ENCODE data around the gene MAP4. TPM values are rescaled to one million over a fixed set of nuclear protein-coding genes. Genes with fewer than 3 reads are reported as not detected.

Gene MAP4
- total and polyA plus RNA-seq, 2 experiments from 2014 or later = 121 to 235 TPM

DNA sequence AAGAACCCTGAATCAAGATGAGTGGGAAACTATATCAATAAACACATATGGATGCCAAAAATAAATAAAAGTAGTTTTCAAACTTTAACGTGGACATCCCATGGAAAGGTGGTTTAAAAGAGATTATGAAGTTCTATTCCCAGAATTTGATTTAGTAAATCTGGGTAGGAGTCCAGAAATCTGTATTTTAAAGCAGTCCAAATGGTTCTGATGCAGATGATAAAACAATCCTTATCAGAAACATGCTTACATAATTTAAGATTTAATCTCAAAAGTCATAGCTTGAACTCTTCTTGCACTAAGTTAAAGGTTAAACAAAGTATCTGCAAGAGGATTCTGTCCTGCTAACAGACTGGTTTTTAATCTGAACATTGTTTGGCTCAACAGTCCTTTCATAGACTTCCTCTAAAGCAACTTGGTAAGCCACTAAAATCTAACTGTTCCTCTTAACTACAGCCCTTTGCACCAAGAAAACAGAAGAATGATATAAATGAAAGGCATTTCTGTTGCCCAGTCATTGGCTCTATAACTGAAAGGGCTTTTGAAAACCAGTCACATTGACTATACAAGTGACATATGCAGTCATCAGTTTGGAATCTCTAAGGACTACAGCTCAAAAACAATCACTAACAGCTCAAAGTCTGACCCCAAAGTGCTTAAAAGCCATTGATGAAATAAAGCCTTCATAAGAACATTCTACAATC is 23.4 kb upstream of the MAP4 start:
- H3K4me2 ChIP-seq (ENCODE audit: unreplicated experiment) = peak overlapping the region; percentile 61
- no peak overlapping the region for H2AFZ ChIP-seq
- peaks cover 54% of the 10 kb centered on the region for H3F3A ChIP-seq (ENCODE audit: insufficient read depth)
- DNase-seq = peak; percentile 92
- TF ChIP-seq EZH2 (IDR thresholded peaks at IDR 0.05; ENCODE audit: insufficient read depth, poor library complexity, severe bottlenecking) (no peak), EZH2phosphoT487 (IDR thresholded peaks at IDR 0.05; ENCODE audit: insufficient read depth, low read depth) (no peak)
- H3K9me3 ChIP-seq (ENCODE audit: low read depth) = no peaks in the 10 kb centered on the region
- in situ Hi-C loops (cut with MboI) = no loop called here
- peak overlapping the region; percentile 75 for H3K9ac ChIP-seq
- WGBS, 2 experiments (ENCODE audit: low coverage in 1 of 2, low lambda C conversion rate in 2 of 2, missing lambda C conversion rate in 2 of 2) = 0 to 3% methylated on average over 1 of the region's 1 CpG
- no peaks in the 10 kb centered on the region for H3K9me2 ChIP-seq (ENCODE audit: insufficient read depth)
- no peaks in the 10 kb centered on the region for H3K27me3 ChIP-seq (replicated peaks; ENCODE audit: insufficient read depth)
- peak overlapping the region; percentile 40; the same call in 1 of the 2 replicates for H3K4me3 ChIP-seq
- peak overlapping the region; percentile 91 for H3K27ac ChIP-seq
- peaks cover 16% of the 10 kb centered on the region for H4K20me1 ChIP-seq (ENCODE audit: insufficient read depth)
- peaks cover 34% of the 10 kb centered on the region for H3K4me1 ChIP-seq (ENCODE audit: insufficient read depth)
- H3K79me2 ChIP-seq (ENCODE audit: insufficient read depth) = peaks cover 100% of the 10 kb centered on the region
- no peaks in the 10 kb centered on the region for H3K36me3 ChIP-seq (ENCODE audit: low read depth)

DNA sequence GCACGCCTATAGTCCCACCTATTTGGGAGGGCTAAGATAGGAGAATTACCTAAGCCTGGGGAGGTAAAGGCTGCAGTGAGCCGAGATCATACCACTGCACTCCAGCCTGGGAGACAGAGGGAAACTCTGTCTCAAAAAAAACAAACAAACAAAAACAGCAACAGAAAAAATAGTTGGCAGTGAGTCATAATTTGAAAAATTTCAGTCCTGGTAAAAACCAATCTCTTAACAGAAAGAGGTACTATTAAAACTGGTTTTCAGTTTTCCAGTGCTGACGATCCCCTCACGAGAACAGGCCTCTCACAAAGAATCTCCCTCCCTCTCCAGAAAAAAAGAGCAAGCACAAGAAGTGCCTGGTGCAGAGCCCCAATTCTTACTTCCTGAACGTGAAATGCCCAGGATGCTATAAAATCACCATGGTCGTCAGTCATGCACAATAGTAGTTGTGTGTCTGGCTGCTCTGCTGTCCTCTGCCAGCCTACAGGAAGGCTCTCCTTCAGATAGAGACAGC is 22.8 kb upstream of the MAP4 start:
- Histone ChIP-seq H3K79me2 (ENCODE audit: insufficient read depth) (peaks cover 100% of the 10 kb centered on the region), H2AFZ (no peak overlapping the region), H3K9me3 (ENCODE audit: low read depth) (no peaks in the 10 kb centered on the region), H3F3A (ENCODE audit: insufficient read depth) (peaks cover 58% of the 10 kb centered on the region), H3K27ac (peak overlapping the region; percentile 91), H3K9ac (peak overlapping the region; percentile 75), H3K4me2 (ENCODE audit: unreplicated experiment) (peak overlapping the region; percentile 61), H3K27me3 (replicated peaks; ENCODE audit: insufficient read depth) (no peaks in the 10 kb centered on the region), H3K9me2 (ENCODE audit: insufficient read depth) (no peaks in the 10 kb centered on the region), H3K36me3 (ENCODE audit: low read depth) (no peaks in the 10 kb centered on the region), H3K4me3 (peak overlapping the region; percentile 40), H3K4me1 (ENCODE audit: insufficient read depth) (peaks cover 39% of the 10 kb centered on the region), H4K20me1 (ENCODE audit: insufficient read depth) (peaks cover 21% of the 10 kb centered on the region)
- DNase-seq = peak; percentile 47
- in situ Hi-C loops (cut with MboI) = no loop called here
- 36 to 46% methylated on average over 6 of the region's 6 CpGs for WGBS, 2 experiments (ENCODE audit: low coverage in 1 of 2, low lambda C conversion rate in 2 of 2, missing lambda C conversion rate in 2 of 2)
- TF ChIP-seq EZH2 (IDR thresholded peaks at IDR 0.05; ENCODE audit: insufficient read depth, poor library complexity, severe bottlenecking) (no peak), EZH2phosphoT487 (IDR thresholded peaks at IDR 0.05; ENCODE audit: insufficient read depth, low read depth) (no peak)

DNA sequence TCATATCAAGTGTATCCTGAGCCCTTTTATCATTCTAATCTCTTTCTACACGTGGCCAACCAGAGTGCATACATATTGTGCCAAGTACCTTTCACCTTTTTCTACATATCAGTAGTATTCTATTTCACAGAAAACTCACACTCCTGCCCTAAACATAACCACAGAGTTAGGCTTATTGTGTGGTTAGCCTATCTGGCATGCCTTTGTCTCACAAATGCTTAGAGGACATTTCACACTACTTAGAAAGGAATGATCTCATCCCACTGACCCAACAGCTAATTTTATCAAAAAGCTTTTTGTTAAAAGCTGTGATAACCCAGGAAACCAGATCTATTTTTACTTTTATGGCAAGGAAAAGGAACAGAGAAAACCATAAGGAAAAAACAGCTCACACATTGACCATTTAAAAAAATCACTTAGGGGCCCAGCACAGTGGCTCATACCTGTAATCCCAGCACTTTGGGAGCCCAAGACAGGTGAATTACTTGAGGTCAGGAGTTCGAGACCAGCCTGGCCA is 17.8 kb upstream of the MAP4 start:
- Histone ChIP-seq H3K9ac (peak overlapping the region; percentile 35; the same call in 1 of the 2 replicates), H2AFZ (no peak overlapping the region), H4K20me1 (ENCODE audit: insufficient read depth) (peaks cover 19% of the 10 kb centered on the region), H3K27ac (peak overlapping the region; percentile 58), H3K9me3 (ENCODE audit: low read depth) (no peaks in the 10 kb centered on the region), H3K4me3 (no peak overlapping the region), H3K9me2 (ENCODE audit: insufficient read depth) (no peaks in the 10 kb centered on the region), H3K4me2 (ENCODE audit: unreplicated experiment) (no peak overlapping the region), H3F3A (ENCODE audit: insufficient read depth) (peaks cover 58% of the 10 kb centered on the region), H3K79me2 (ENCODE audit: insufficient read depth) (peaks cover 100% of the 10 kb centered on the region), H3K4me1 (ENCODE audit: insufficient read depth) (peaks cover 39% of the 10 kb centered on the region), H3K27me3 (replicated peaks; ENCODE audit: insufficient read depth) (no peaks in the 10 kb centered on the region), H3K36me3 (ENCODE audit: low read depth) (no peaks in the 10 kb centered on the region)
- in situ Hi-C loops (cut with MboI) = no loop called here
- WGBS, 2 experiments (ENCODE audit: low coverage in 1 of 2, low lambda C conversion rate in 2 of 2, missing lambda C conversion rate in 2 of 2) = 49 to 51% methylated on average over 2 of the region's 2 CpGs
- peak; percentile 82 for DNase-seq
- TF ChIP-seq EZH2phosphoT487 (IDR thresholded peaks at IDR 0.05; ENCODE audit: insufficient read depth, low read depth) (no peak), EZH2 (IDR thresholded peaks at IDR 0.05; ENCODE audit: insufficient read depth, poor library complexity, severe bottlenecking) (no peak)

- Histone ChIP-seq H4K20me1 (ENCODE audit: insufficient read depth) (peaks cover 28% of the 10 kb centered on the region), H3K79me2 (ENCODE audit: insufficient read depth) (peaks cover 100% of the 10 kb centered on the region), H3K4me2 (ENCODE audit: unreplicated experiment) (no peak overlapping the region), H2AFZ (no peak overlapping the region), H3K9ac (no peak overlapping the region), H3K4me3 (no peak overlapping the region), H3F3A (ENCODE audit: insufficient read depth) (peaks cover 32% of the 10 kb centered on the region), H3K9me3 (ENCODE audit: low read depth) (no peaks in the 10 kb centered on the region), H3K27me3 (replicated peaks; ENCODE audit: insufficient read depth) (no peaks in the 10 kb centered on the region), H3K9me2 (ENCODE audit: insufficient read depth) (no peaks in the 10 kb centered on the region), H3K4me1 (ENCODE audit: insufficient read depth) (peaks cover 28% of the 10 kb centered on the region), H3K36me3 (ENCODE audit: low read depth) (0 out of 2 replicates have a peak, but pooled peaks cover 6% of the 10 kb centered on the region), H3K27ac (no peak overlapping the region)
- in situ Hi-C loops (cut with MboI) = no loop called here
- DNase-seq = no peak
- WGBS, 2 experiments (ENCODE audit: low coverage in 1 of 2, low lambda C conversion rate in 2 of 2, missing lambda C conversion rate in 2 of 2) = 97 to 100% methylated on average over 3 of the region's 3 CpGs
- no peak for TF ChIP-seq EZH2phosphoT487 (IDR thresholded peaks at IDR 0.05; ENCODE audit: insufficient read depth, low read depth)
- no peak for TF ChIP-seq EZH2 (IDR thresholded peaks at IDR 0.05; ENCODE audit: insufficient read depth, poor library complexity, severe bottlenecking)
Measured at GRCh38 chr3:48030188-48030587, 14.0 kb upstream of the MAP4 start.

All from GM23248 (cell line).